GM18505 (cell line): ENCODE data around the gene HSFX4.
"Not testable (repeated sequence)": the region's sequence is repeated elsewhere in the genome, so short reads cannot be mapped to it uniquely, and the experiment has no call there.

Experiments
- ATAC-seq: cut with Tn5 transposase; IDR thresholded peaks from one replicate; pipeline ENCODE4 v1.9.1; 2021; ENCODE audit not compliant: unreplicated experiment
- POLR2A ChIP-seq: IDR thresholded peaks from 4 replicates; pipeline ENCODE4 v1.6.1; 2011; ENCODE audit warnings: borderline replicate concordance; ENCODE audit not compliant: insufficient read depth, insufficient read length; ENCODE audit errors: extremely low read depth

HSFX4 gene

GRCh38 chrX:149933547-149933946 lies 4.2 kb downstream of the HSFX4 start:
- not testable (repeated sequence) for ATAC-seq

GRCh38 chrX:149937328-149937727 lies 8.0 kb downstream of the HSFX4 start:
- ATAC-seq, result not testable (repeated sequence)

- no peak for TF ChIP-seq POLR2A
- ATAC-seq, result peak; percentile 4
Observed at GRCh38 chrX:149937871-149938426, 8.6 kb downstream of the HSFX4 start.

GRCh38 chrX:149938427-149938880 lies 9.1 kb downstream of the HSFX4 start, which contains the start of gene EOLA2:
EOLA2 (minus strand) TSS chrX:149938491; CDS start chrX:149933874, 4,617 bp downstream.
- ATAC-seq, result peak; percentile 58
- TF ChIP-seq POLR2A, result peak; percentile 74

GRCh38 chrX:149938881-149939654 lies 9.7 kb downstream of the HSFX4 start:
- no peak for TF ChIP-seq POLR2A
- ATAC-seq, result peak; percentile 10

- ATAC-seq, result no peak
- no peak for TF ChIP-seq POLR2A
Observed at GRCh38 chrX:149939655-149939904, 10.2 kb downstream of the HSFX4 start.

- TF ChIP-seq POLR2A, result peak; percentile 21
- ATAC-seq, result peak; percentile 39
Observed at GRCh38 chrX:149939905-149940673, 10.7 kb downstream of the HSFX4 start.

GRCh38 chrX:149940674-149941024 lies 11.3 kb downstream of the HSFX4 start:
- not testable (repeated sequence) for ATAC-seq

GRCh38 chrX:149945087-149945670 lies 15.8 kb downstream of the HSFX4 start:
- not testable (repeated sequence) for ATAC-seq

GRCh38 chrX:149945820-149946219 lies 16.4 kb downstream of the HSFX4 start:
- not testable (repeated sequence) for ATAC-seq

GRCh38 chrX:149946932-149947331 lies 17.6 kb downstream of the HSFX4 start:
- not testable (repeated sequence) for ATAC-seq

- no peak for TF ChIP-seq POLR2A
- ATAC-seq, result no peak
Observed at GRCh38 chrX:149948016-149948415, 18.6 kb downstream of the HSFX4 start.

- ATAC-seq, result no peak
- no peak for TF ChIP-seq POLR2A
Observed at GRCh38 chrX:149949743-149950436, 20.5 kb downstream of the HSFX4 start.

GRCh38 chrX:149950681-149951080 lies 21.3 kb downstream of the HSFX4 start:
- TF ChIP-seq POLR2A, result no peak
- ATAC-seq, result no peak
